RWPE2 (cell line): Measurements from ENCODE around the gene RER1.
"Not testable (repeated sequence)": the region's sequence is repeated elsewhere in the genome, so short reads cannot be mapped to it uniquely, and the experiment has no call there.

Source experiments
- ATAC-seq: fragments of 200-7000 bp; cut with Tn5 transposase; 3 replicates; pipeline ENCODE4 v1.9.1; 2021; ENCODE audit warnings: low read depth
- DNase-seq: peaks from one replicate; pipeline ENCODE4 v3.0.0-alpha.2; 2020; ENCODE audit warnings: low spot score
- H3K27ac ChIP-seq: fragments of 450-650 bp; 2 replicates; pipeline ENCODE4 v1.5.1; 2017; ENCODE audit warnings: mild to moderate bottlenecking; ENCODE audit not compliant: poor library complexity, severe bottlenecking
- H3K27me3 ChIP-seq: fragments of 250-450 bp; sonication (Bioruptor Pico); 2 replicates; pipeline ENCODE4 v1.5.1; 2021; ENCODE audit warnings: mild to moderate bottlenecking, moderate library complexity; ENCODE audit not compliant: insufficient read depth, poor library complexity, severe bottlenecking
- H3K36me3 ChIP-seq: fragments of 250-450 bp; sonication (Bioruptor Pico); 2 replicates; pipeline ENCODE4 v1.5.1; 2020; ENCODE audit warnings: low read depth, mild to moderate bottlenecking, moderate library complexity
- H3K4me1 ChIP-seq: fragments of 250-450 bp; sonication (Bioruptor Pico); 2 replicates; pipeline ENCODE4 v1.5.1; 2021; ENCODE audit warnings: mild to moderate bottlenecking, moderate library complexity; ENCODE audit not compliant: insufficient read depth, poor library complexity, severe bottlenecking
- H3K4me3 ChIP-seq: fragments of 250-450 bp; sonication (Bioruptor Pico); 2 replicates; pipeline ENCODE4 v1.5.1; 2021; ENCODE audit warnings: mild to moderate bottlenecking, moderate library complexity; ENCODE audit not compliant: severe bottlenecking
- H3K9me3 ChIP-seq: fragments of 250-450 bp; sonication (Bioruptor Pico); 2 replicates; pipeline ENCODE4 v1.5.1; 2021; ENCODE audit warnings: mild to moderate bottlenecking, moderate library complexity; ENCODE audit not compliant: severe bottlenecking
- TF ChIP-seq, protein P1 (sequence below): fragments of 450-650 bp; IDR thresholded peaks from one replicate; pipeline ENCODE4 v1.5.1; 2017; ENCODE audit warnings: mild to moderate bottlenecking, moderate library complexity; ENCODE audit not compliant: poor library complexity, severe bottlenecking

The RER1 gene

DNA sequence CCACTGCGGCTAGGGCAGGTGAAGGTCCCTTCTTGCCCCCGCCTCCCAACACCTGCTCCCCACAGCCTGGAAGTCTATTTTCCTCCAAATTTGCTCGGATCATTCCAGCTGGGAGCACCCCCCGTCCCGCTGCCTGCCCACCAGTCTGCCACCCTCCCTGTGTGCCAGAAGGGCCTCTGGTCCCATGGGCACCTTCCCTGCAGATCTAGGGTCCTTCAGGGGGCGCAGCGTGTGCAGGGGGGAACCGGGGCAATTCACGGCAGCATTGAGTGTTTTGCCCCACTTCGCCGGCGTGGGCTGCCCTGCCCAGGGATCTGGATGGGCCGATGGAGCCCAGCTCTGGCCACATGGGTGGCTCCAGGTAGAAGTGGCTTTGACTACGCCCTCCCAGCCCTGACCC is 47.0 kb downstream of the RER1 start:
- TF ChIP-seq, protein P1, sequence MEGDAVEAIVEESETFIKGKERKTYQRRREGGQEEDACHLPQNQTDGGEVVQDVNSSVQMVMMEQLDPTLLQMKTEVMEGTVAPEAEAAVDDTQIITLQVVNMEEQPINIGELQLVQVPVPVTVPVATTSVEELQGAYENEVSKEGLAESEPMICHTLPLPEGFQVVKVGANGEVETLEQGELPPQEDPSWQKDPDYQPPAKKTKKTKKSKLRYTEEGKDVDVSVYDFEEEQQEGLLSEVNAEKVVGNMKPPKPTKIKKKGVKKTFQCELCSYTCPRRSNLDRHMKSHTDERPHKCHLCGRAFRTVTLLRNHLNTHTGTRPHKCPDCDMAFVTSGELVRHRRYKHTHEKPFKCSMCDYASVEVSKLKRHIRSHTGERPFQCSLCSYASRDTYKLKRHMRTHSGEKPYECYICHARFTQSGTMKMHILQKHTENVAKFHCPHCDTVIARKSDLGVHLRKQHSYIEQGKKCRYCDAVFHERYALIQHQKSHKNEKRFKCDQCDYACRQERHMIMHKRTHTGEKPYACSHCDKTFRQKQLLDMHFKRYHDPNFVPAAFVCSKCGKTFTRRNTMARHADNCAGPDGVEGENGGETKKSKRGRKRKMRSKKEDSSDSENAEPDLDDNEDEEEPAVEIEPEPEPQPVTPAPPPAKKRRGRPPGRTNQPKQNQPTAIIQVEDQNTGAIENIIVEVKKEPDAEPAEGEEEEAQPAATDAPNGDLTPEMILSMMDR: no peak
- H3K36me3 ChIP-seq: peaks cover 33% of the 10 kb centered on the region
- no peak for DNase-seq
- H3K27me3 ChIP-seq: no peaks in the 10 kb centered on the region
- no peak overlapping the region for H3K27ac ChIP-seq
- no peak for ATAC-seq
- no peaks in the 10 kb centered on the region for H3K4me1 ChIP-seq
- H3K9me3 ChIP-seq: no peaks in the 10 kb centered on the region
- no peak overlapping the region for H3K4me3 ChIP-seq

DNA sequence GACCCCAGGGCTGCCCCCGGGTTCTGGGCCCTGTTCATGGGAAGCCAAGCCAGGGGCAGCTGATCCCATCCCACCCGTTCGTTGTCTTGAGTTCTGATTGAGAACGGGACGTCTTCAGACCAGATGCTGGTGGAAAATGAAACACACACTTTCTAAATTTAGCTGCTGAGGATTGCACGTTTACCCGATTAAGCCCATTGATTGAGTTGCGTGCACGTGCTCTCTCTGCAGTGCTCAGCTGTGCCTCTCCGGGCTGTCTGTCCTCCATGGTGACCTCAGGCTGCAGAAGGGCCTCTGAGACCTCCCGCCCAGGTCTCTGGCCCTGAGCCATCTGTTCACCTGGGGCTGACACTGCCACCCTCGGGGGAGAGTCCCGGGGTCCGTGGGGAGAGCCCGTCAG is 47.7 kb downstream of the RER1 start:
- Histone ChIP-seq H3K36me3 (peaks cover 26% of the 10 kb centered on the region), H3K27ac (no peak overlapping the region), H3K4me1 (no peaks in the 10 kb centered on the region), H3K4me3 (no peak overlapping the region), H3K27me3 (no peaks in the 10 kb centered on the region), H3K9me3 (no peaks in the 10 kb centered on the region)
- TF ChIP-seq, protein P1: no peak
- no peak for ATAC-seq
- DNase-seq: no peak

DNA sequence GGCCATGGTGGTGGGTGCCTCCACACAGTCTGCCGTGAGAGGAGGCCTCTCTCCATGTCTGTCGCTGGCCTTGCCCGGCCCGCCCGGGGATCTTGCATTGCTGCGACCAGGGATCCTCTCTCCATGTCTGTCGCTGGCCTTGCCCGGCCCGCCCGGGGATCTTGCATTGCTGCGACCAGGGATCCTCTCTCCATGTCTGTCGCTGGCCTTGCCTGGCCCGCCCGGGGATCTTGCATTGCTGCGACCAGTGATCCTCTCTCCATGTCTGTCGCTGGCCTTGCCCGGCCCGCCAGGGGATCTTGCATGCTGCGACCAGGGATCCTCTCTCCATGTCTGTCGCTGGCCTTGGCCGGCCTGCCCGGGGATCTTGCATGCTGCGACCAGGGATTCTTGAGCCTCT is 48.7 kb downstream of the RER1 start:
- not testable (repeated sequence) for H3K4me3 ChIP-seq, H3K9me3 ChIP-seq, H3K27me3 ChIP-seq, H3K27ac ChIP-seq, DNase-seq, H3K4me1 ChIP-seq, ATAC-seq
- peaks cover 16% of the 10 kb centered on the region for H3K36me3 ChIP-seq

DNA sequence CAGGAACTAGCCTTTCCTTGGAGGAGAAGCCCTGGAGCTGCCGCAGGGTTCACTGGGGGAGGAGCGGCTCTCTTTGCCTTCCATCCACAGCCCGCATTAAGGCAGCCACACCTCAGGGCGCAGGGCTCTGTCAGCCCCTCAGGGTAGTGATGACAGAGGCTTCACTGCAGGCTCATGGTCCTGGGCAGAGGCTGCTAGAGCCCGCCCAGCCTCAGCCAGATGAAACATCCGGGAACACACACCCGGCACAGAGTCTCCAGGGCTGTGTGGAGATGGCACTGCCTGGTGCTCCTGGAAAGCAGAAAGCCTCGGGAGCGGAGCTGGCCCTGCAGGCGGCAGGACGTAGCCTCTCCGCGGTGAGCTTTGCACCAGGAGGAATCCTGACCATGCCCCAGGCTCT is 50.1 kb downstream of the RER1 start:
- no peak for ATAC-seq
- no peak for DNase-seq
- TF ChIP-seq, protein P1: no peak
- no peaks in the 10 kb centered on the region for H3K9me3 ChIP-seq
- no peaks in the 10 kb centered on the region for H3K27me3 ChIP-seq
- no peaks in the 10 kb centered on the region for H3K4me1 ChIP-seq
- H3K27ac ChIP-seq: no peak overlapping the region
- no peak overlapping the region for H3K4me3 ChIP-seq
- H3K36me3 ChIP-seq: peaks cover 13% of the 10 kb centered on the region; the same call in 1 of the 2 replicates

DNA sequence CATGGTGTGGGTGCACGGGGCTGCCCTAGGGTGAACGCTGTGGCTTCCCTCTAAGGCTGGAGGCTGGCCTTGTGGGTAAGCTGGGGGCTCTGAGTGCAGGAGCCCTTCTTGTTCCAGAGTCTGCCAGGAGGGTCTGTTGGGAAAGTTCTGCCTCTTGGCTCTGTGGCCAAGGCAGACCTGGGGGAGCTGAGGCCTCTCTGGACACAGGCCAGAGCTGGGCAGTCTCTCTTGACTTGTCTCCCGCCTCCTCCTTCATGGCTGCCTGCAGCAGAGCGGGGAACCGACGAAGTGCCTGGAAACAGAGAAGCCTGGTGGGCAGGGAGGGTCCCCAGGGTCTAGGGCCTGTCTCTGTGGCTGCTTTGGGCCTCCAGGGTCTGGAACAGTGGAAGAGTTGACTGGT is 51.0 kb downstream of the RER1 start:
- TF ChIP-seq, protein P1: no peak
- no peak for ATAC-seq
- Histone ChIP-seq H3K4me3 (no peak overlapping the region), H3K9me3 (no peaks in the 10 kb centered on the region), H3K27me3 (no peaks in the 10 kb centered on the region), H3K36me3 (peaks cover 9% of the 10 kb centered on the region; the same call in 1 of the 2 replicates), H3K4me1 (no peaks in the 10 kb centered on the region), H3K27ac (no peak overlapping the region)
- no peak for DNase-seq
